HepG2 (cell line): Measurements from ENCODE around the gene DCUN1D3. TPM values are rescaled to one million over a fixed set of nuclear protein-coding genes. Genes with fewer than 3 reads are reported as not detected.
"Not testable (repeated sequence)": the region's sequence is repeated elsewhere in the genome, so short reads cannot be mapped to it uniquely, and the experiment has no call there.

Experiments used
- ATAC-seq: fragments of 200-7000 bp; cut with Tn5 transposase; 3 replicates; pipeline ENCODE4 v1.9.1; 2020; ENCODE audit warnings: mild to moderate bottlenecking, moderate library complexity
- BruUV-seq: library from RNA; stranded (reverse); fragments of 400-500 nt; replicated peaks from 2 replicates; lab custom pipeline; 2021; lab: Mats Ljungman, UMichigan
- CTCF ChIA-PET: fragments of 300-600 bp; formaldehyde crosslinking; extraction: SDS; loops from one replicate; lab custom pipeline; 2021; ENCODE audit warnings: low total read pairs, inconsistent platforms, low intra/inter-chr PET ratio; lab: Yijun Ruan, JAX
- POLR2A ChIA-PET: fragments of 350-600 bp; sonication (Branson Sonifier 250); formaldehyde crosslinking; loops from one replicate; lab custom pipeline; 2020; ENCODE audit warnings: antibody characterized with exemption, inconsistent platforms; lab: Yijun Ruan, JAX
- DNase-seq: peaks from one replicate; pipeline ENCODE4 v3.0.0-alpha.2; 2015; ENCODE audit warnings: low spot score
- FAIRE-seq: peaks from 3 replicates; lab custom pipeline; 2011; peaks lifted over from hg19 to GRCh38; lab: Jason Lieb, UNC
- H2AFZ ChIP-seq: one replicate; pipeline ENCODE4 v1.6.1; 2011; ENCODE audit warnings: low read length, inconsistent platforms
- H3K27ac ChIP-seq: fragments of 300-600 bp; 3 replicates; pipeline ENCODE4 v1.8.0; 2011; ENCODE audit warnings: mixed run types, mild to moderate bottlenecking, mixed read lengths, low read length, inconsistent platforms; ENCODE audit not compliant: insufficient read depth; ENCODE audit errors: extremely low read length
- H3K27me3 ChIP-seq, 2 experiments: fragments of 200-600 bp in 1 of 2; 2 replicates in 1 of 2; 3 replicates in 1 of 2; pipeline versions ENCODE4 v1.6.0 to v1.8.0; 2011; ENCODE audit warnings: low read length in 2 of 2, mild to moderate bottlenecking in 2 of 2, moderate library complexity in 2 of 2, inconsistent platforms in 1 of 2; ENCODE audit not compliant: insufficient read depth in 2 of 2, control insufficient read depth in 1 of 2
- H3K36me3 ChIP-seq, 2 experiments: fragments of 200-600 bp in 1 of 2; replicated peaks in 1 of 2; 2 replicates in 1 of 2; 3 replicates in 1 of 2; pipeline versions ENCODE4 v1.5.1 to v1.8.0; 2011; ENCODE audit warnings: low read length in 2 of 2, inconsistent platforms in 1 of 2; ENCODE audit not compliant: insufficient read depth in 2 of 2, control insufficient read depth in 1 of 2
- H3K4me1 ChIP-seq: 2 replicates; pipeline ENCODE4 v1.5.1; 2012; ENCODE audit warnings: low read length, inconsistent platforms; ENCODE audit not compliant: insufficient read depth
- H3K4me2 ChIP-seq: 2 replicates; pipeline ENCODE4 v1.6.0; 2011; ENCODE audit warnings: low read depth, low read length, inconsistent platforms
- H3K4me3 ChIP-seq, 3 experiments: fragments of 200-600 bp in 1 of 3; sonication (generic), shearing (Covaris generic) in 1 of 3; replicated peaks in 1 of 3; 2 replicates each; pipeline ENCODE4 v1.5.1; 2011 to 2016; ENCODE audit warnings: low read length in 3 of 3, inconsistent platforms in 2 of 3, low read depth in 2 of 3, mild to moderate bottlenecking in 2 of 3, control low read depth in 1 of 3, mixed read lengths in 1 of 3; ENCODE audit not compliant: insufficient read depth in 1 of 3
- H3K79me2 ChIP-seq: one replicate; pipeline ENCODE4 v1.6.1; 2011; ENCODE audit warnings: low read length, inconsistent platforms; ENCODE audit not compliant: insufficient read depth
- H3K9ac ChIP-seq: 2 replicates; pipeline ENCODE4 v1.6.0; 2011; ENCODE audit warnings: mild to moderate bottlenecking, low read depth, low read length, inconsistent platforms; ENCODE audit not compliant: insufficient read depth
- H3K9me3 ChIP-seq: 2 replicates; pipeline ENCODE4 v1.5.1; 2012; ENCODE audit warnings: mild to moderate bottlenecking, low read length
- H4K20me1 ChIP-seq: 2 replicates; pipeline ENCODE4 v1.6.0; 2011; ENCODE audit warnings: inconsistent platforms, mild to moderate bottlenecking, low read length, moderate library complexity; ENCODE audit not compliant: insufficient read depth
- ATF7 ChIP-seq, 2 experiments: fragments of 450-650 bp in 1 of 2; sonication (generic) in 1 of 2; formaldehyde crosslinking in 1 of 2; IDR thresholded peaks; 2 replicates each; pipeline versions ENCODE4 v1.4.0 to v1.6.1; 2016 to 2020; ENCODE audit warnings: antibody characterized with exemption in 1 of 2, mild to moderate bottlenecking in 1 of 2, missing genetic modification reagents in 1 of 2
- FOXJ3 ChIP-seq: sonication (generic); formaldehyde crosslinking; IDR thresholded peaks from 2 replicates; pipeline ENCODE4 v1.4.0; 2020; ENCODE audit warnings: missing genetic modification reagents, mild to moderate bottlenecking, borderline replicate concordance
- GFI1 ChIP-seq: sonication (generic); formaldehyde crosslinking; IDR thresholded peaks from 2 replicates; pipeline ENCODE4 v1.5.0; 2020; ENCODE audit warnings: missing genetic modification reagents, mild to moderate bottlenecking, borderline replicate concordance
- MAF1 ChIP-seq: sonication (generic); formaldehyde crosslinking; IDR thresholded peaks from 2 replicates; pipeline ENCODE4 v1.5.0; 2020; ENCODE audit warnings: missing genetic modification reagents, borderline replicate concordance
- NAIF1 ChIP-seq: sonication (generic); formaldehyde crosslinking; IDR thresholded peaks from 2 replicates; pipeline ENCODE4 v1.5.0; 2020; ENCODE audit warnings: mild to moderate bottlenecking, missing genetic modification reagents, borderline replicate concordance
- RORA ChIP-seq: sonication (generic); formaldehyde crosslinking; IDR thresholded peaks from 2 replicates; pipeline ENCODE4 v1.5.0; 2020; ENCODE audit warnings: mild to moderate bottlenecking, missing genetic modification reagents, moderate library complexity
- SMAD9 ChIP-seq: sonication (generic); formaldehyde crosslinking; IDR thresholded peaks from 2 replicates; pipeline ENCODE4 v1.5.1; 2020; ENCODE audit warnings: mild to moderate bottlenecking, missing genetic modification reagents
- SP1 ChIP-seq, 2 experiments: fragments of 450-650 bp in 1 of 2; sonication (generic) in 1 of 2; formaldehyde crosslinking in 1 of 2; IDR thresholded peaks; 2 replicates each; pipeline versions ENCODE4 v1.4.0 to v1.6.1; 2016 to 2020; ENCODE audit warnings: missing genetic modification reagents in 1 of 2
- TRAFD1 ChIP-seq: sonication (generic); formaldehyde crosslinking; IDR thresholded peaks from 2 replicates; pipeline ENCODE4 v1.5.1; 2020; ENCODE audit warnings: missing genetic modification reagents, mild to moderate bottlenecking, borderline replicate concordance
- WIZ ChIP-seq: sonication (generic); formaldehyde crosslinking; IDR thresholded peaks from 2 replicates; pipeline ENCODE4 v1.5.1; 2020; ENCODE audit warnings: mild to moderate bottlenecking, missing genetic modification reagents
- ZBTB21 ChIP-seq: sonication (generic); formaldehyde crosslinking; IDR thresholded peaks from 2 replicates; pipeline ENCODE4 v1.4.0; 2020; ENCODE audit warnings: missing genetic modification reagents
- ZNF256 ChIP-seq: sonication (generic); formaldehyde crosslinking; conservative IDR thresholded peaks from 2 replicates; pipeline ENCODE4 v1.4.0; 2020; ENCODE audit warnings: missing genetic modification reagents
- ZNF263 ChIP-seq: sonication (generic); formaldehyde crosslinking; IDR thresholded peaks from 2 replicates; pipeline ENCODE4 v1.4.0; 2020; ENCODE audit warnings: missing genetic modification reagents
- ZNF549 ChIP-seq: sonication (generic); formaldehyde crosslinking; IDR thresholded peaks from 2 replicates; pipeline ENCODE4 v1.5.0; 2020; ENCODE audit warnings: missing genetic modification reagents
- ZSCAN30 ChIP-seq: sonication (generic); formaldehyde crosslinking; IDR thresholded peaks from 2 replicates; pipeline ENCODE4 v1.5.0; 2020; ENCODE audit warnings: mild to moderate bottlenecking, missing genetic modification reagents
- WGBS: methylation state at CpG from one replicate; pipeline ENCODE4 v1.1.6; 2017; ENCODE audit warnings: low lambda C conversion rate; 5-methylcytosine and 5-hydroxymethylcytosine counted together
- in situ Hi-C: cut with HindIII; loops from 2 replicates; pipeline ENCODE4 v1.10.0; 2017; ENCODE audit warnings: low pct_unique_long_range_greater_than_20kb; ENCODE audit not compliant: extremely low pct_ligation_motif_present
- intact Hi-C: fragments of 100-400 bp; cut with micrococcal nuclease; formaldehyde crosslinking; loops from one replicate; pipeline ENCODE4 v1.10.0; 2022; ENCODE audit not compliant: unreplicated experiment
- polyA plus RNA-seq, 8 experiments: library from polyadenylated mRNA; depleted of rRNA in 3 of 8; stranded (reverse) in 7 of 8; unstranded in 1 of 8; fragments of >200 nt; fragmentation: Illumina TruSeq in 4 of 8; extraction: Trizol in 4 of 8; gene quantifications; 2 replicates each; pipeline versions ENCODE4 v1.2.1 to v1.2.3, GENCODE V29; 2011 to 2016; ENCODE audit warnings: low read depth in 4 of 8, missing spikeins in 1 of 8, mixed read lengths in 1 of 8; ENCODE audit not compliant: insufficient read depth in 1 of 8
- total RNA-seq, 5 experiments: library from RNA; depleted of rRNA; stranded (reverse); fragments of >200 nt; fragmentation: Illumina TruSeq; extraction: Trizol; gene quantifications; 2 replicates each; pipeline ENCODE4 v1.2.3, GENCODE V29; 2016; ENCODE audit warnings: low read depth in 1 of 5
- TF ChIP-seq, protein P1 (sequence below): sonication (generic); formaldehyde crosslinking; IDR thresholded peaks from 2 replicates; pipeline ENCODE4 v1.5.0; 2020; ENCODE audit warnings: missing genetic modification reagents, mild to moderate bottlenecking, borderline replicate concordance
- TF ChIP-seq, protein P2 (sequence below): sonication (generic); formaldehyde crosslinking; IDR thresholded peaks from 2 replicates; pipeline ENCODE4 v1.4.0; 2020; ENCODE audit warnings: missing genetic modification reagents

DCUN1D3 gene
- total and polyA plus RNA-seq, 2 of the 13 experiments (the other 11 are each of a cell fraction or from before 2014, with no cell fraction given) = 5.0 to 19.3 TPM

DNA sequence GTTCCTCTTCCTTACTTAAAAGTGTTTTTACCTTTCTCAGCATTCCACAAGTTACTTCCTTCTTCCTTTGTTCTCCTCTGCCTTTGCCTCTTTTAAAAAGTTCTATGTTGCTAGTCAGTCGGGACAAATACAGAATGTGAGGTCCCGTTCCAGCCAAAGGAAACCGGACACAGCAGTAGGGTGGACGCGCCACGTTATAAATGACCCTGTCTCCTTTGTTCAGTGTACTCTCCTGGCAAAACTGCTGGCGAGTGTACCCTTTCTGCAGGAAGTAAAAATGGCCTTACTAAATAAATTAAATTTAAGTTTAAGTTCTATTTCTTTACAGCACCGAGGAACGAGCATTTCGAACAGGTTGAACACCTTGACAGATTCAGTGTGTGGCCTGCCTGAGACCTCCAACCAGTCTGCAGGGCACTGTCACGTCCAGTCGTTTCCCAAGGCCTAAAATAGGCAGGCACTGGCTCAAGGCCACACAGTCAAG, 94.4 kb downstream of the DCUN1D3 start:
- H4K20me1 ChIP-seq; H3K9me3 ChIP-seq; FAIRE-seq; H3K27me3 ChIP-seq; H3K36me3 ChIP-seq; intact Hi-C loops; in situ Hi-C loops; H3K79me2 ChIP-seq; TF ChIP-seq SP1, ATF7 (IDR thresholded peaks at IDR 0.05): not testable (repeated sequence)
- under 1% methylated on average over 12 of the region's 12 CpGs for WGBS
- TSS peak; percentile 90 for BruUV-seq
- ATAC-seq (peak; percentile 71), DNase-seq (peak; percentile 78)
- H3K4me2 ChIP-seq = peak overlapping the region; percentile 83
- peak overlapping the region; percentile 87 for H3K27ac ChIP-seq
- H2AFZ ChIP-seq = peak overlapping the region; percentile 31
- peak overlapping the region; percentile 72 to 98 (median 87) for H3K4me3 ChIP-seq
- CTCF ChIA-PET = interaction anchor here (0.9 kb wide), 1 partner anchor 278 kb away, joined by 4 read pairs; no protein-coding TSS in a partner anchor
- H3K9ac ChIP-seq = peak overlapping the region; percentile 89
- POLR2A ChIA-PET = interaction anchor here (0.6 to 1.7 kb wide), 8 partner anchors 10 to 1282 kb away, joined by 3 to 17 read pairs (median 3); partner anchors contain the start of genes ACSM3, DCUN1D3 and LYRM1
- H3K4me1 ChIP-seq = peaks cover 40% of the 10 kb centered on the region
- TF ChIP-seq MAF1 (CRISPR knock-in tag) (peak; percentile 83; the same call in 1 of the 2 replicates), ZSCAN30 (CRISPR knock-in tag) (0 out of 2 replicates have a peak, but pooled peaks have one; percentile 42), NAIF1 (CRISPR knock-in tag) (peak; percentile 29; the same call in 1 of the 2 replicates), FOXJ3 (0 out of 2 replicates have a peak, but pooled peaks have one; percentile 3), SMAD9 (peak; percentile 49; the same call in 1 of the 2 replicates), SP1 (CRISPR knock-in tag; IDR thresholded peaks at IDR 0.05) (0 out of 2 replicates have a peak, but pooled peaks have one; percentile 60), ATF7 (CRISPR knock-in tag; IDR thresholded peaks at IDR 0.05) (peak; percentile 73; the same call in 1 of the 2 replicates), TRAFD1 (CRISPR knock-in tag) (0 out of 2 replicates have a peak, but pooled peaks have one; percentile 6), ZNF549 (CRISPR knock-in tag) (0 out of 2 replicates have a peak, but pooled peaks have one; percentile 32), RORA (0 out of 2 replicates have a peak, but pooled peaks have one; percentile 37), ZNF256 (CRISPR knock-in tag) (peak; percentile 91; the same call in 1 of the 2 replicates), WIZ (CRISPR knock-in tag) (0 out of 2 replicates have a peak, but pooled peaks have one; percentile 24), ZBTB21 (CRISPR knock-in tag) (0 out of 2 replicates have a peak, but pooled peaks have one; percentile 7), ZNF263 (peak; percentile 51), GFI1 (CRISPR knock-in tag) (0 out of 2 replicates have a peak, but pooled peaks have one; percentile 0)
- TF ChIP-seq, protein P1, sequence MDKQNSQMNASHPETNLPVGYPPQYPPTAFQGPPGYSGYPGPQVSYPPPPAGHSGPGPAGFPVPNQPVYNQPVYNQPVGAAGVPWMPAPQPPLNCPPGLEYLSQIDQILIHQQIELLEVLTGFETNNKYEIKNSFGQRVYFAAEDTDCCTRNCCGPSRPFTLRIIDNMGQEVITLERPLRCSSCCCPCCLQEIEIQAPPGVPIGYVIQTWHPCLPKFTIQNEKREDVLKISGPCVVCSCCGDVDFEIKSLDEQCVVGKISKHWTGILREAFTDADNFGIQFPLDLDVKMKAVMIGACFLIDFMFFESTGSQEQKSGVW (CRISPR knock-in tag) = 0 out of 2 replicates have a peak, but pooled peaks have one; percentile 31
- TF ChIP-seq, protein P2, sequence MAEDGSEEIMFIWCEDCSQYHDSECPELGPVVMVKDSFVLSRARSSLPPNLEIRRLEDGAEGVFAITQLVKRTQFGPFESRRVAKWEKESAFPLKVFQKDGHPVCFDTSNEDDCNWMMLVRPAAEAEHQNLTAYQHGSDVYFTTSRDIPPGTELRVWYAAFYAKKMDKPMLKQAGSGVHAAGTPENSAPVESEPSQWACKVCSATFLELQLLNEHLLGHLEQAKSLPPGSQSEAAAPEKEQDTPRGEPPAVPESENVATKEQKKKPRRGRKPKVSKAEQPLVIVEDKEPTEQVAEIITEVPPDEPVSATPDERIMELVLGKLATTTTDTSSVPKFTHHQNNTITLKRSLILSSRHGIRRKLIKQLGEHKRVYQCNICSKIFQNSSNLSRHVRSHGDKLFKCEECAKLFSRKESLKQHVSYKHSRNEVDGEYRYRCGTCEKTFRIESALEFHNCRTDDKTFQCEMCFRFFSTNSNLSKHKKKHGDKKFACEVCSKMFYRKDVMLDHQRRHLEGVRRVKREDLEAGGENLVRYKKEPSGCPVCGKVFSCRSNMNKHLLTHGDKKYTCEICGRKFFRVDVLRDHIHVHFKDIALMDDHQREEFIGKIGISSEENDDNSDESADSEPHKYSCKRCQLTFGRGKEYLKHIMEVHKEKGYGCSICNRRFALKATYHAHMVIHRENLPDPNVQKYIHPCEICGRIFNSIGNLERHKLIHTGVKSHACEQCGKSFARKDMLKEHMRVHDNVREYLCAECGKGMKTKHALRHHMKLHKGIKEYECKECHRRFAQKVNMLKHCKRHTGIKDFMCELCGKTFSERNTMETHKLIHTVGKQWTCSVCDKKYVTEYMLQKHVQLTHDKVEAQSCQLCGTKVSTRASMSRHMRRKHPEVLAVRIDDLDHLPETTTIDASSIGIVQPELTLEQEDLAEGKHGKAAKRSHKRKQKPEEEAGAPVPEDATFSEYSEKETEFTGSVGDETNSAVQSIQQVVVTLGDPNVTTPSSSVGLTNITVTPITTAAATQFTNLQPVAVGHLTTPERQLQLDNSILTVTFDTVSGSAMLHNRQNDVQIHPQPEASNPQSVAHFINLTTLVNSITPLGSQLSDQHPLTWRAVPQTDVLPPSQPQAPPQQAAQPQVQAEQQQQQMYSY (CRISPR knock-in tag) = peak; percentile 63; the same call in 1 of the 2 replicates
